Neural progenitor cell (in vitro differentiated cells): ENCODE measurements around the gene AMOTL2. TPM values are rescaled to one million over a fixed set of nuclear protein-coding genes. Genes with fewer than 3 reads are reported as not detected.
A peak's percentile ranks its signal among the peaks of the same experiment; 100 is the strongest.

Source experiments
- DNase-seq: peaks from one replicate; pipeline ENCODE4 v3.0.0-alpha.2; 2016; ENCODE audit warnings: low spot score
- H2AFZ ChIP-seq: fragments of 200-600 bp; sonication (generic); replicated peaks from 2 replicates; pipeline ENCODE4 v1.6.1; 2016; ENCODE audit warnings: antibody characterized with exemption
- H3F3A ChIP-seq: fragments of 200-600 bp; sonication (generic); 2 replicates; pipeline ENCODE4 v1.6.1; 2016; ENCODE audit warnings: antibody characterized with exemption, low read depth
- H3K27ac ChIP-seq: fragments of 200-600 bp; sonication (generic); 2 replicates; pipeline ENCODE4 v1.5.1; 2016; ENCODE audit warnings: mild to moderate bottlenecking
- H3K27me3 ChIP-seq: fragments of 200-600 bp; sonication (generic); 2 replicates; pipeline ENCODE4 v1.6.1; 2016; ENCODE audit warnings: mild to moderate bottlenecking, moderate library complexity
- H3K36me3 ChIP-seq: fragments of 200-600 bp; sonication (generic); 2 replicates; pipeline ENCODE4 v1.5.1; 2016
- H3K4me1 ChIP-seq: fragments of 200-600 bp; sonication (generic); 2 replicates; pipeline ENCODE4 v1.6.1; 2016; ENCODE audit warnings: mixed run types
- H3K4me2 ChIP-seq: fragments of 200-600 bp; sonication (generic); 2 replicates; pipeline ENCODE4 v1.6.1; 2016
- H3K4me3 ChIP-seq: fragments of 200-600 bp; sonication (generic); 2 replicates; pipeline ENCODE4 v1.5.1; 2016
- H3K79me2 ChIP-seq: fragments of 200-600 bp; sonication (generic); 2 replicates; pipeline ENCODE4 v1.6.1; 2016; ENCODE audit warnings: low read depth
- H3K9ac ChIP-seq: fragments of 200-600 bp; sonication (generic); 2 replicates; pipeline ENCODE4 v1.6.1; 2016
- H3K9me3 ChIP-seq: fragments of 200-600 bp; sonication (generic); 2 replicates; pipeline ENCODE4 v1.5.1; 2016; ENCODE audit warnings: low read depth
- H4K20me1 ChIP-seq: fragments of 200-600 bp; sonication (generic); 2 replicates; pipeline ENCODE4 v1.6.1; 2016; ENCODE audit warnings: low read depth
- H3K27ac Mint-ChIP-seq: 3 replicates; pipeline ENCODE4 v1.8.0; 2021; ENCODE audit warnings: mixed read lengths
- H3K27me3 Mint-ChIP-seq: 2 replicates; pipeline ENCODE4 v1.8.0; 2022; ENCODE audit warnings: low read depth, mild to moderate bottlenecking, inconsistent platforms, moderate library complexity, mixed read lengths; ENCODE audit not compliant: insufficient read depth
- H3K36me3 Mint-ChIP-seq: 3 replicates; pipeline ENCODE4 v1.8.0; 2021; ENCODE audit warnings: mixed read lengths
- H3K4me1 Mint-ChIP-seq: 3 replicates; pipeline ENCODE4 v1.8.0; 2021; ENCODE audit warnings: mixed read lengths
- H3K4me3 Mint-ChIP-seq: 3 replicates; pipeline ENCODE4 v1.8.0; 2021; ENCODE audit warnings: mild to moderate bottlenecking, moderate library complexity, mixed read lengths
- H3K9me3 Mint-ChIP-seq: 3 replicates; pipeline ENCODE4 v1.8.0; 2020; ENCODE audit warnings: mixed read lengths
- CTCF ChIP-seq: fragments of 200-600 bp; sonication (generic); IDR thresholded peaks from 2 replicates; pipeline ENCODE4 v1.5.1; 2017; ENCODE audit warnings: antibody characterized with exemption, mild to moderate bottlenecking
- EZH2 ChIP-seq: fragments of 200-600 bp; sonication (generic); IDR thresholded peaks from 2 replicates; pipeline ENCODE4 v1.6.1; 2017; ENCODE audit warnings: antibody characterized with exemption, mild to moderate bottlenecking, moderate library complexity
- EZH2phosphoT487 ChIP-seq: fragments of 200-600 bp; sonication (generic); IDR thresholded peaks from 2 replicates; pipeline ENCODE4 v1.6.1; 2017; ENCODE audit warnings: antibody characterized with exemption
- total RNA-seq: library from RNA; depleted of rRNA; stranded (reverse); fragments of >200 nt; gene quantifications from 2 replicates; pipeline ENCODE4 v1.2.3, GENCODE V29; 2015; ENCODE audit warnings: low replicate concordance

AMOTL2 gene
- total RNA-seq, 1 donor from 2014 or later, result 62.9 TPM

GRCh38 chr3:134336587-134336986, 37.7 kb downstream of the AMOTL2 start:
- no peaks in the 10 kb centered on the region for H4K20me1 ChIP-seq
- H3K4me2 ChIP-seq, result no peak overlapping the region
- no peak overlapping the region for H3K4me3 ChIP-seq
- TF ChIP-seq EZH2phosphoT487 (no peak), CTCF (no peak), EZH2 (no peak)
- DNase-seq, result no peak
- H3K9me3 ChIP-seq, result no peaks in the 10 kb centered on the region
- peaks cover 37% of the 10 kb centered on the region for H3K4me1 ChIP-seq
- H3K9ac ChIP-seq, result no peak overlapping the region
- H3K27me3 ChIP-seq, result no peaks in the 10 kb centered on the region
- H3K79me2 ChIP-seq, result no peaks in the 10 kb centered on the region
- peaks cover 21% of the 10 kb centered on the region for H3F3A ChIP-seq
- peaks cover 40% of the 10 kb centered on the region for H3K4me1 Mint-ChIP-seq
- no peaks in the 10 kb centered on the region for H3K36me3 ChIP-seq
- no peak overlapping the region for H3K27ac Mint-ChIP-seq
- H3K36me3 Mint-ChIP-seq, result no peaks in the 10 kb centered on the region
- H2AFZ ChIP-seq, result no peak overlapping the region
- peaks cover 8% of the 10 kb centered on the region for H3K27me3 Mint-ChIP-seq
- no peak overlapping the region for H3K27ac ChIP-seq
- no peaks in the 10 kb centered on the region for H3K9me3 Mint-ChIP-seq
- no peak overlapping the region for H3K4me3 Mint-ChIP-seq

- Histone ChIP-seq H3K4me2 (peak overlapping the region; percentile 70), H3K4me3 (no peak overlapping the region), H3F3A (peaks cover 21% of the 10 kb centered on the region), H4K20me1 (no peaks in the 10 kb centered on the region), H3K4me1 (peaks cover 44% of the 10 kb centered on the region), H3K9me3 (no peaks in the 10 kb centered on the region), H3K27ac (no peak overlapping the region), H3K79me2 (no peaks in the 10 kb centered on the region), H3K36me3 (no peaks in the 10 kb centered on the region), H3K27me3 (no peaks in the 10 kb centered on the region), H3K9ac (no peak overlapping the region), H2AFZ (peak overlapping the region; percentile 63)
- Mint-ChIP-seq H3K27ac (no peak overlapping the region), H3K36me3 (no peaks in the 10 kb centered on the region), H3K27me3 (peaks cover 11% of the 10 kb centered on the region), H3K4me3 (no peak overlapping the region), H3K4me1 (peaks cover 41% of the 10 kb centered on the region), H3K9me3 (no peaks in the 10 kb centered on the region)
- DNase-seq, result no peak
- TF ChIP-seq EZH2phosphoT487, result no peak
- TF ChIP-seq CTCF, result no peak
- no peak for TF ChIP-seq EZH2
Observed at GRCh38 chr3:134334901-134335280, 39.4 kb downstream of the AMOTL2 start.

GRCh38 chr3:134334231-134334900, 39.9 kb downstream of the AMOTL2 start:
- Histone ChIP-seq H3F3A (peaks cover 21% of the 10 kb centered on the region), H2AFZ (no peak overlapping the region), H3K9me3 (no peaks in the 10 kb centered on the region), H3K9ac (no peak overlapping the region), H3K4me2 (peak overlapping the region; percentile 70), H3K4me1 (peaks cover 44% of the 10 kb centered on the region), H3K4me3 (no peak overlapping the region), H4K20me1 (no peaks in the 10 kb centered on the region), H3K36me3 (no peaks in the 10 kb centered on the region), H3K27ac (peak overlapping the region; percentile 91), H3K79me2 (no peaks in the 10 kb centered on the region), H3K27me3 (no peaks in the 10 kb centered on the region)
- no peak for DNase-seq
- Mint-ChIP-seq H3K36me3 (no peaks in the 10 kb centered on the region), H3K4me1 (peaks cover 46% of the 10 kb centered on the region), H3K27ac (peak overlapping the region; percentile 59), H3K27me3 (peaks cover 11% of the 10 kb centered on the region), H3K9me3 (no peaks in the 10 kb centered on the region), H3K4me3 (no peak overlapping the region)
- TF ChIP-seq EZH2phosphoT487, result no peak
- no peak for TF ChIP-seq CTCF
- no peak for TF ChIP-seq EZH2
